Stimulated activated CD8-positive, alpha-beta memory T cell treated with anti-CD3 and anti-CD28 coated beads, Interleukin-15, amount 100 ng/mL, for 48 hours (primary cell): ENCODE results near the gene EHF.

Experiments
- DNase-seq, 2 donors: peaks; one replicate each; pipeline ENCODE4 v3.0.0-alpha.2; 2020; ENCODE audit warnings: low read depth in 2 of 2

The EHF gene

GRCh38 chr11:34644669-34645406 lies 23.9 kb downstream of the EHF start:
- DNase-seq, result no peak

- no peak for DNase-seq
Measured at GRCh38 chr11:34646431-34646830, 25.5 kb downstream of the EHF start.

DNA sequence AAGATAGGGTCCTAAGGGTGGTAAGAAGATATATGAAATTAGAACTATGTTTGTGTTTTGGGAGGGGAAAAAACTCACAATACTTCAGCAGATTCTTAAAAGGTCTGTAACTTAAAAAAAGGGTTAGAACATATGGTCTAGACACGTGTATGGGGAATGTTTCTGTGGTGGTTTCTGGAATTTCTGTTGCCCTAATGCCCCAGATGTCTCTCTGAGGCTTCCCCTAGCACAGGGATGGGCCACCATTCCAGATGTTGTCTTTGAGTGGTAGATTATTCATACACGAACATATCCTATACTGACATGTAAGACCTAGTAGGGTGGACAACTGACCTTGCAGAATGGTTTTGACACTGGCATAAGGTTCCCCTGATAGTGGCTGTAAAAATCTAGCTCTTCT lies 26.2 kb downstream of the EHF start:
- no peak for DNase-seq

- DNase-seq, result no peak
Measured at GRCh38 chr11:34647532-34647931, 26.6 kb downstream of the EHF start.

DNA sequence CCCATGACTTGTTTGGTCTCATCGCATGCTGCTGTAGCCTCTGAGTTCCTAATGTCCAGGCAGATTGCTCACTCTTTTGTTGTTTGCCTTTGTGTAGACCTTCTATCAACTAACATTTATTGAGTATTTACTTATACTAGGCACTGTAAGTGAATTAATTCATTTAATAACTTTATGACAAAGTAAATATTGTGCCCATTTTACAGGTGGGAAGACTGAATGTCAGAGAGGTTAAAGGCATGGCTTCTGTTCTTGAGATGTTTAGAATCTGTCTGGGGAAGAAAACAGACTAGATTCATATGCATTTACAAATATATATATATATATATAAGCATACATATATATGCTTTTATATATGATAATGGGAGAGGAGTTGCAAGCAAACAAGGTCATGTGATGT lies 27.1 kb downstream of the EHF start:
- DNase-seq, result no peak

DNA sequence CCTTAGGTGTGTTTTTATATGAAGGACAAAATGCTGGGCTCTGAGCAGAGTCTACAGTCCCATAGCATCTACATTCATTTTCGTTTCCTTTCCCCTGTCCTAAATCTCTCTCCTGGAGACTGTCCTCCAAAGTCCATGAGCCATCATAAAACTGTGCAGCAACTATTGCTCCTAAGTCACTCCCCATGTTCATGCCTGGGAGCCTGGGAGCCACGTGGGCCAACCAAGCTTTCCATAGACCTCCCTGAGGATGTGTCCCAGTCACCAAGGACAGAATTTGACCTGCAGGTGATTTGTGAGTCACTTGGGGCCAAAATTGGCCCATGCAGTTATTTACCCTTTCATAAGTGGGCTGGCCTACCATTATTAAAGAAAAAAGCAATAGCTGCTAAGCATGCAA lies 28.7 kb downstream of the EHF start:
- no peak for DNase-seq

- peak; percentile 83 to 84 for DNase-seq
Measured at GRCh38 chr11:34650528-34650927, 29.6 kb downstream of the EHF start.

DNA sequence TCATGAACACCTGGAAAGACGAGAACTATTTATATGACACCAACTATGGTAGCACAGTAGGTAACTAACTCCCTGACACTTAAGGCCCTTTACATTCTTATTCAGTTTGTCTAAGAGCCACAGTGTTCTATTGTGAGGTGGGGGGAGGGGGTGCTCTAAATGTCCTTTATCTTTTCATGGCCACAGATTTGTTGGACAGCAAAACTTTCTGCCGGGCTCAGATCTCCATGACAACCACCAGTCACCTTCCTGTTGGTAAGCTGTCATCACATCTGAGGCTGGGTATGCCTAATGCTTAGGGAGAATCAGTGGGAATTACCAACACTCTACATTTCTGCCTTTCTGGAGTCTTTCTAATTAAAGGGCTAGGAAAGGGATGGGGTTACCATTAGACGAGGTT lies 30.7 kb downstream of the EHF start:
- no peak for DNase-seq

DNA sequence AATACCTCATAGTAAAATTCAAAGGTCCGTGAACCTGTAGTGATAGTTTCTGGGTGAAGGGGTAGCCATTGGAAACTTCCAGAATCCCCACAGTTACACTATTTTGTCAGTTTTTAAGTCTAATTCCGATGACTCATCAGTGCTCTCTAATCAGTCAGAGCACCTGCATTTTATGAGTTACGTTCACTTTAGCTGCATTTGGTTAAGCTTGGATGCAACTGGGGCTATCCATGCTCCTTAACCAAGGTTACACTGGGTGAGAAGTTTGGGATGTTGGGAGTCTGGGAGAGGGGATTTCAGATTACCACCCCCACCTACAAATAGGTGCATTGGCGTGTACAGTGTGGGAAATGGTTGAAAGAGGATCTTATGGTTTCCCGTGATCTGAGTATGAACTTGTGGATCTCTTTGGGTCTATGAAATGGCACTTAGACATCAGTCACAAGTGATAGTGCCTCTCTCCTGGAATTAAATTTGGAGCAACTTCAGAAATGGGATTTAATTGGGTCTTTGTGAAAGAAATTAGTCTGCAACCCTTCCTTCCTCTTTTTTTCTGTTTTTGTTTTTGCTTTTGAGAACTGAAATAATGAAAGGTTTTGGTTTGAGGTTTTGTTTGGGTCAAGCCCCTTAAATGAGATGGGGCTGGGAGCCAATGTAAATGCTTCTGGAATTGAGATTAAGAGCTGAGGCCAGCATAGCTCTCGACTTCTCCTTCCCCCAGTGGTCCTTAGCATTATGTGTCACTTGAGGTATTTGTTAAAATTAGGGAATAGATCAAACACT lies 31.5 kb downstream of the EHF start:
- no peak for DNase-seq

DNA sequence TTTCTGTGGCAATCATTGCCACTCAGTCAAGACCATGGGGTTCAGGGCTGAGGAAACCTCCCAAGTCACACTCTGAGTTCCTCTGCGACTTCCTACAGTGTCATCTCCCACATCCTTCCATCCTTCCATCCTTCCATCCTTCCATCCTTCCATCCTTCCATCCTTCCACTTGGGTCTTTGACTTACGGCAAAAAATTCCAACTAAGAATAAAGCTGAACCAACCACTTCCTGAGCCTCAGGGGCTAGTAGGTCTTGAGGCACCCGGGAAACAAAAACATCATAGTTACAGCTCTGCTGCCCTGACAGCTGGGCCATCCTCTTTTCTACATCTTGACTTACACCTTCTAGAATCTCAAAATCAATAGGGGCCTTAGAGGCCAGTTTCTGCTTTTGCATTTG lies 32.1 kb downstream of the EHF start:
- no peak for DNase-seq

- DNase-seq, result no peak
Measured at GRCh38 chr11:34653851-34654482, 33.1 kb downstream of the EHF start.

- DNase-seq, result no peak
Measured at GRCh38 chr11:34654483-34655334, 33.8 kb downstream of the EHF start.

- DNase-seq, result no peak
Measured at GRCh38 chr11:34655335-34656008, 34.6 kb downstream of the EHF start.

GRCh38 chr11:34656062-34656720 lies 35.3 kb downstream of the EHF start:
- DNase-seq, result no peak

DNA sequence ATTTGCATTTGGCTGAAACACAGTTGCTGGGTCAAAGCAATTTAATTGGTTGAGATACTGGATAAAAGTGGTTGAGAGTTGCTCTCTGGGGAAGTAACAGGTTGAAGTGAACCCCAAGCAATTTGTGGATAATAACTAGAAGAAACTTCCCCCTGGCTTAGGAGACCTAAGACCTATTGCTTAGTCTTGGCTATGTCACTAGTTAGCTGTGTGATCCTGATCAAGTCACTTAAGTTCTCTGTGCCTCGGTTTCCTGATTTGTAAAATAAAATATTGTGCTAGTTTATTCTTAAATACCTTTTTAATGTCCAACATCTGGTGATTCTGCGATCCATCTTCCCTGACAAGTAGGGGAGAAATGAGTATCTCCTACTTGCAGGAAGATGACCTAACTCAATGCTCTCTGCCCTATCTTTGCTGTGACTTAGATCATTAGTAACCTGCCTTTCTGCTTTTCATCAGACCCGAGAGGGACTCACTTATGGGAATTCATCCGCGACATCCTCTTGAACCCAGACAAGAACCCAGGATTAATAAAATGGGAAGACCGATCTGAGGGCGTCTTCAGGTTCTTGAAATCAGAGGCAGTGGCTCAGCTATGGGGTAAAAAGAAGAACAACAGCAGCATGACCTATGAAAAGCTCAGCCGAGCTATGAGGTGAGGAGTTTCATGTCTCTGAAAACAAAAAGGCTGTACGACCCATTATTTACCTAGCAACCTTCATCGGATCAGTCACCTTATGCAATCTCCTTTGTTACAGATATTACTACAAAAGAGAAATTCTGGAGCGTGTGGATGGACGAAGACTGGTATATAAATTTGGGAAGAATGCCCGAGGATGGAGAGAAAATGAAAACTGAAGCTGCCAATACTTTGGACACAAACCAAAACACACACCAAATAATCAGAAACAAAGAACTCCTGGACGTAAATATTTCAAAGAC lies 37.5 kb downstream of the EHF start:
- no peak for DNase-seq

- no peak for DNase-seq
Measured at GRCh38 chr11:34659096-34659733, 38.3 kb downstream of the EHF start.

DNA sequence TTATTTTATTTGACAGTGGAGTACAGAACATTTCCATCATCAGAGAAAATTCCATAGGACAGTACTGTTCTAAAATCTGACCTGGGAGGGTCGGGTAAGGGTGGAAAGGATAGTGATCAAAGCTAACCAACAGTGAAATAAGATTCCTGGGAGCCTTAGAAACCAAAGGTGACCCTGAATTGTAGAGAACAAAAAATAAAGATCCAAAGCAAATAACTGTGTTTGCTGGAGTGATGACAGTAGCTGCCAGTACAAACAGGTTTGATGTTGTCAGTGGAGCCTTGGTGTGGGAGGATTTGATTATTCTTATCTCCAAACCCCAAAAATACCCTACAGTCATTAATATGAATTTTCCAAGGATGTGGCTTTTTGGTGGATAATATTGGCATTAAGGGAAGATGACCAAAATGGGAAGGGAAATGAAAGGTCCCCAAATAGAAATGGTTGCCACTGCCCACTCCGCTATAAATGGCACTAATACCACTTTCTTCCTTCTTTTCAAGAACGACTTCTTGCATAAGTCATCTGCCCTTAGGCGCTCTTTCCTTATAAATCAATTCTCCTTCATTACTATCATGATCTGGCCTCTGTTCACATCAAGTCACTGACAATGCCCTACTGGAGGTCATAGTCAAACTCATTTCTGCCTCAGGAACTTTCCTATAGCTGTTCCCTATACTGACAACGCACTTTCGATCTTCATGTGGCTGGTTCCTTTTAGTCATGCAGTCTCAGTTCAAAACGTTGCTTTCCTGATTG lies 44.4 kb downstream of the EHF start:
- DNase-seq, result no peak

DNA sequence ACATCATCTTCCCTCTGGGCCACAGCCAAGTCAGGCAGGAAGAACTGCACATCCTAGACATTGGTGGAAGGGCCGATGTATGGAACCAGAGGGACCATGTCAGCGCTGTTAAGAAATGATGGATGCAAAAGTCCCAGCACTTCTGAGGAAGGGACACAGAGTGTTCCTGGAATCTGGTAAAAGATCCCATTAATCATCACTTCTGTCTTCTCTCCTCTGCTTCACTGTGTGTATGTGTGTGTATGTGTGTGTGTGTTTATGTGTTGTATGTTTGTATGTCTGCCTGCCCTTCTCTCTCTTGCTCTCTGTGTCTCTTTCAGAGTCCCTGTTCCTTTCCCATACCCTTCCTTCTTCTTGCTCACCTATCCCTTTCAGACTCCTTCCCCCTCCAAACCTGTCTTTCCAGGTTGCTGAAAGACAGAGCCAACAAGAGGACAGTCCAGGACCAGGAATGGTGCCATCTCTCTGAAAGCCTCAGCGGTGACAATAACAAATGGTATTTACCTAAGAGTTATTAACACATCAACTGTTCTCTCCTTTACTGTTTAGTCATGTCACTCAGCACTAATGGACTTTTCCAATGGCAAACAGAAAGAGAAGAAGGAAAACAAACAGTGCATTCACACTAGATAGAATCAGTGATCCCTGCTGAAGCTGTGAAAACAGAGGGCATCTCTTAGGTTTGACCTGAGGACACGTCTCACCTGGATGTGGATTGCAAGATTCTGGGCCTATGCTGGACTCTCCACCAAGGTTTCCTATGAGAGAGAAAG lies 47.1 kb downstream of the EHF start:
- DNase-seq, result no peak
